Measurements from ENCODE around the gene EXOC3. TPM values are rescaled to one million over a fixed set of nuclear protein-coding genes. Genes with fewer than 3 reads are reported as not detected.

Gene EXOC3
- total RNA-seq, 2 experiments from 2014 or later: 41.6 to 44.4 TPM

DNA sequence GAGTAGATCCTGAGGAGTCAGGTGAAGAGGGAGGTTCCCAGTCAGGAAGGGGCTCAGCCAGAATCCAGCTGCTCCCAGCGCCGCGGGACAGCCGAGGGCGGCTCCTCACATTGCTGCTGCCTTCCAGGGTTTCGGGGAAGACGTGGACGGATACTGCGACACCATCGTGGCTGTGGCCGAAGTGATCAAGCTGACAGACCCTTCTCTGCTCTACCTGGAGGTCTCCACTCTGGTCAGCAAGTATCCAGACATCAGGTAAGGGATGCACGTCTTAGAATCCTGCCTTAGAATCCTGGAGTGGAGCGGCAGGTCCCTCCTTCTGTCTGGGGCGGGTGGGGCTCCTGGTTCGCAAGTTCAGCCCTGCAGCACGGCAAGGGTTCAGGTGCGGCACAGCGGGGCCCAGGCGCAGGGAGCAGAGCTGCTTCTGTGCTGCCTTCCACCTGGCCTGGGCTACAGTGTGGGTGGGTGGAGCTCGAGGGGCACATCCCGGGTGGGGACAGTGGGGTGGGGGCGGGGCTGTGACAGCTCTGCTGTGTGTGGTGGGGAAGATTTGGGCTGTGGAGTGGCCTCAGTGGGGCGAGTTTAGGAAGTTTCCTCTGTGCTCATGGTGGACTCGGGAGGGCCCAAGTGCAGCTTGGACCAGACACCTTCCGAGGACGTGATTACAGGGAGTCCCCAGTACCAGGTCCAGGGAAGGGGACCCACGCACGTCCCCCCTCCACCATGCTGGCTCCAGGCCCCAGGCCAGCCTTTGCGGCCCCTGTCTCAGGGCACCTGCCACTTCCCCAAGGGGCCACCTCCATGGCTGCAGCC lies 22.8 kb downstream of the EXOC3 start:
- POLR2A ChIA-PET: no interaction called here

DNA sequence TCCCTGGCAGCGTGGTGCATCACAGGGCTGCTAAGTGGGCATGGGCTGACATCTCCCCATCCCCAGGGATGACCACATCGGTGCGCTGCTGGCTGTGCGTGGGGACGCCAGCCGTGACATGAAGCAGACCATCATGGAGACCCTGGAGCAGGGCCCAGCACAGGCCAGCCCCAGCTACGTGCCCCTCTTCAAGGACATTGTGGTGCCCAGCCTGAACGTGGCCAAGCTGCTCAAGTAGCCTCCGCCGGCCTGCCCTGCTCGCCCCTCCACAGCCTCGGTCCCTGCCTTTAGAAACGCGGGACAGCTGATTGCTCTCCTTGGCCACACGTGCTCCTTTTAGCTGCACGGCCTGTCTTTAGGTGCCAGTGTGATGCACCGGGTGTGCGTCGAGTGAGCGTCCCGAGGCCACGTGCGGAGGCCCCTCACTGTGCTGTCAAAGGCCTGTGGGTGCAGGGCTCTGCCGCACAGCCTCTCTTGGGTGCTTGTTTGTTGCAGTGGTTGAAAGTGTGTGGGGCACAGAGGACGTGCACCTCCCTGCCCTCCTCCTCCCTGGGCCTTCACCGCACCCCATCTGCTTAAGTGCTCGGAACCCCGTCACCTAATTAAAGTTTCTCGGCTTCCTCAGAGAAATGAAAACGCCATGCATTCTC lies 23.8 kb downstream of the EXOC3 start:
- CTCF ChIA-PET: interaction anchor here (1.3 kb wide), 1 partner anchor 21 kb away, joined by 3 read pairs; no protein-coding TSS in a partner anchor
- POLR2A ChIA-PET: no interaction called here

More for the DNA sequence above, 22.8 kb downstream of the EXOC3 start:
- CTCF ChIA-PET: interaction anchor here (1.3 kb wide), 1 partner anchor 20 kb away, joined by 3 read pairs; no protein-coding TSS in a partner anchor

DNA sequence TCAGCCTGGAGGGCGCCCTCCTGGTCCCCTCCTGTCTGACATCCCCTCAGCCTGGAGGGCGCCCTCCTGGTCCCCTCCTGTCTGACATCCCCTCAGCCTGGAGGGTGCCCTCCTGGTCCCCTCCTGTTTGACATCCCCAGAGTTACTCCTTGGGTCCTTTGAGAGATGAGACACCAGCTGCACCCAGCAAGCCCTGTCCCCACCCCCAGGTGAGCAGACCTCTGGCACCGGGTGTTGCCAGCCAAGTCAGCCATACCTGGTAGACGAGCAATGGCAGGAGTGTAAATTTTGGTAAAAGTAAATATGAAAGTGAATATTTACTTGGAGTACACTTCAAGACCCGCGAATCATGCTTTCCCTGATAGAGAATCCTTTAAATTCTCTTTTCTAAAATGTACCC lies 25.4 kb downstream of the EXOC3 start:
- CTCF ChIA-PET: no interaction called here
- POLR2A ChIA-PET: no interaction called here

DNA sequence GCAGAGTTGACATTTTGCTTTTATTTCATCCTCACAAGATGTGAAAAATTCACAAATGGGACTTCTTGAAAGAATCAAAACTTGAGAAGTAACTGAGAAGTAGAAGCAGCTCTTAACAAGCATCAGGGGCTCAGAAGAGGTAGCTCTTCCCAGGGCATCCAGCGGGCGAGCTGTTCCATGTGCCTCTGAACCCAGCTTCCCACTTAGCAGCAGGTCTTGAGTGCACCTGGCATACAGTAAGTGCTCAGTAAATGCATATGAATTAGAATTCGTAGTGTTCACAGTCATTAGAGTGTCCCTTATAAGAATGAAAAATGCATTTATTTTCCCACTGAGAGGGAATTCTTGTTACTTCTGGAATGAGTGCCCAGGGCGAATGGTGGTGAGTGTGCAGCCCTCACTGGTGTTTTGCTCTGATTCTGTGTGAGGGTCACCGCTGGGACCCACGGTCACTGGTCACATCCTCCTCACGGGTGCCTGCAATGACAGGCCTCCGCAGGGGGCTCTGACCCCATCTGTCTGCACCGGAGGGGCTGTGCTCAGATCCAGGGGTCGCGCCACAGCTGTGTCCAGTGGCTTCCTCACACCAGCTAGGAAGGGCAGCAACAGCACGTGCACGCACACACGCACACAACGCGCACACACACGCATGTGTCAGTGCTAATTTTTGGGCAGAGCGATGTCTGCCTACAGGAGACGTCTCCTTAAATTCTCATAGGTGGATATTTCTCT lies 26.9 kb downstream of the EXOC3 start:
- CTCF ChIA-PET: interaction anchor here (1.2 kb wide), 1 partner anchor 24 kb away, joined by 3 read pairs; no protein-coding TSS in a partner anchor
- POLR2A ChIA-PET: no interaction called here

DNA sequence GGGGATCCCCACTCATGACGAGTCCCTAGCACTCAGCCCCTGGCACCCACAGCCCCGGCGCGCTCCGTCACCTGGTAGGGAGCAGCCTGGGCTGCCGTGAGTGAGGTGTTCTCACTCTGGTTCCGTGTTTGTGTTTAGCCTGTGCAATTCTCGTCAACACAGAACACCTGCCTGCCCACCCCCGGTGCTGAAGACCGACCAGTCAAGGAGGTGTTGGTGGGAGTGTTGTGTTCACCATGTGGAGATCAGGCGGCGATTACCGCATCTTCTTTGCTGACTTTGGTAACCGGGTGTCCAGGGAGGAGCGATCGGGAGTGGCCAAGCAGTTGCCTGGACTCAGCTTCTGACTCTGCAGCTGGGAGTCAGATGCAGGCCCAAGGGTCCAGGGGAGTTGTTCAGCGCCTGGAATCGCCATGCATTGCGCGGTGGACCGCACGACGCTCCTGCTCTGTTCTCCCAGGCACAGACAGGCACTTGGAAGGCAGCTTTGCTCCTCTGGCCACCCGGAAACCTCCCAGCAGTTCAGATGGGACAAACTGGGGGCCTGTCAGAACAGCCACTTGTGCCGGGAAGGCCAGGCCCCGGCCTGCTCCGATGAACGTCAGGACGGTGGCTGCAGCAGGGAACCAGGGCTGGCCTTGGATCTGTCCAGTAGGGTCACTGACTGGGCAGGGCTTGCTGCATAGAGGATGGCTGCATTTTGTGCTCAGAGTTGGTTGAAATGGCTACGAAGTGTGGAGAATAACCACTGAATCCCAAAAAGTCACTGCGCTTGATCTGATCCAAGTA lies 28.2 kb downstream of the EXOC3 start:
- ChIA-PET CTCF (interaction anchor here (1.2 to 1.6 kb wide), 2 partner anchors 24 to 25 kb away, joined by 3 to 7 read pairs; no protein-coding TSS in a partner anchor), POLR2A (interaction anchor here (0.8 to 1.4 kb wide), 4 partner anchors 14 to 252 kb away, joined by 3 to 6 read pairs (median 4); no protein-coding TSS in a partner anchor)

DNA sequence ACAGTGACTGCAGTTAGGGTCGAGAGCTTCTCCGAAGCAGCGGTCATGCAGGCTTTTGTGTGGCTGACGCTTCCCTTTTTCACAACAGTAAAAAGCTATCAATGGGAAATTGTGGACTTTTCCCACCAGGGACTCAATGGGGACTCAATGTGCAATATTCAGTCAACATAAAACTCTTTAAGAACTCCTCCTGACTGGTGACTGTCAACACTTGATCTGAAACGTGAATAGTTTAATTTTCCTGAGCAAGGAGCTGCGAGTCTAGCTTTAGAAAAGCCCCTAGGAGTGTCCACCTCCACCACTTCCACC lies 28.7 kb downstream of the EXOC3 start:
- POLR2A ChIA-PET: interaction anchor here (0.8 to 1.4 kb wide), 4 partner anchors 13 to 253 kb away, joined by 3 to 6 read pairs (median 4); no protein-coding TSS in a partner anchor
- CTCF ChIA-PET: interaction anchor here (1.6 kb wide), 1 partner anchor 25 kb away, joined by 7 read pairs; no protein-coding TSS in a partner anchor

DNA sequence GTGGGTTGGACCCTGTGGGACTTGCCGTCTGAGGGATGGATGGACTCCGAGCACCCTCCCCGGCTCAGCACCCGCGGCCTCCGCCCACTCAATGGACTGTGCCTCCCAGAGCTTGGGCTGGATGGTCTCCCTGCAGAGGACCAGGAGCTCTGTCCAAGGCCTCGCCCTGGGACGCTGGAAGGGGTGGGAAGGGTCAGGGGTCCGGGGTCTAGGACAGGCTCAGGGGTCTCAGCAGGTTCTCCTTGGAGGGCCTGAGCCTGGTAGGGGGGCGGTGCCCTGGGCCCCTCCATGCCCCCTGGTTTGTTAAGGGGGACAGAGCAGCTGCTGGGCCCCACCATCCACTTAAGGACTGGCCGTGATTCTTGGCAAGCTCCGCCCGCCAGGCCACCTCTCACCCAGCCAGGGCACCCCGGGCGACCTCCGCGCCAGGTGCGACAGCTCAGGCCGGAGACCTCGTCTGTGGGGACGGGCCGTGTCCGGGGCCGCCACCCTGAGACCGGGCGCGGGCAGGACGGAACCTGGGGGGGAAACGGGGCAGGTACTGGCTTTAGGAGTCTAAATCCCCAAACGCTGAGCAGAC lies 29.2 kb downstream of the EXOC3 start:
- POLR2A ChIA-PET: interaction anchor here (0.5 to 1.4 kb wide), 5 partner anchors 13 to 1162 kb away, joined by 3 to 6 read pairs (median 4); no protein-coding TSS in a partner anchor
- CTCF ChIA-PET: interaction anchor here (1.6 kb wide), 1 partner anchor 25 kb away, joined by 7 read pairs; no protein-coding TSS in a partner anchor

DNA sequence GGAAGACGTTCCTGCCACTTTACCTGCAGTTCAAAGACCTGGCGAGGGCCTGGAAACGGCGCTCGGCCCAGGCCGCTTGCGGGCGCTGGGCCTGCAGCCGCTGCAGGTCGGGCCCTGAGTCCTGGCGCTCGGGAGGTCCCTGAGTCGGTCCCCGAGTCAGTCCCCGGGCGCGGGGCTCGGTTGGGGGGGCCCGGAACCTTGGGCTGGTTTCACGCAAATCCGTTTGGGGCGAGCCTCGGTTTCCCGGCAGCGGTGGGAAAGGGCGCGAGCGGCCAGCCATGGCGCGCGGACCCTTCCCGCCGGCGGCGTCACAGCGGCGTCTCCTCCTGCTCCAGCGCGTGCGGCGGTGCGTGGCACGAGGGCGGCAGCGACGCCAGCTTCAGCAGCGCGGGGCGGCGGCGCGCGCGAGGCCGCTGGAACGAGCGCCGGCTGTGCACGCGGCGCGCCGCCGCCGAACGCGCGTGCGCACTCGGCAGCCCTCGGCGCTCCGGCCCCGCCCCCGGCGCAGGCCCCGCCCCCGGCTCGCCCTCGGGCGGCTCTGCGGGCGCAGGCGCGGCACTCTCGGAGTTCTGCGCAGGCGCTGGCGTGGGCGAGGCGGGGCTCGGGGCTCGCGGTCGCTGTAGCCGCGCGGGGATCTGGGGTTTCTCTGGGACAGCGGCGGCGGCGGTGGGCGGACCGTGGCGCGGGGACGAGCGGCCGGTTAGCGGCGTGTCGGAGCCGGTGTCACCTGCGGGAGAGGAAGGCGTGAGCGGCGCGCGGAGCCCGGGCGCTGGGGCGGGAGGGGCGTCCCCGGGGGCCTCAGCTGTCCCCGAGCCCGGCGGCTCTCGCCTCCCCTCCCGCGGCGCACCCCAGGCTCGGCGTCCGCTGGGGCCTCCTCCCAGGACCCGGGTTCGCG lies 29.9 kb downstream of the EXOC3 start:
- ChIA-PET CTCF (interaction anchor here (0.9 to 1.6 kb wide), 2 partner anchors 26 kb away, joined by 4 to 7 read pairs; no protein-coding TSS in a partner anchor), POLR2A (interaction anchor here (0.5 to 1.4 kb wide), 4 partner anchors 26 to 1162 kb away, joined by 3 to 6 read pairs (median 4); partner anchors contain the start of gene AHRR)

DNA sequence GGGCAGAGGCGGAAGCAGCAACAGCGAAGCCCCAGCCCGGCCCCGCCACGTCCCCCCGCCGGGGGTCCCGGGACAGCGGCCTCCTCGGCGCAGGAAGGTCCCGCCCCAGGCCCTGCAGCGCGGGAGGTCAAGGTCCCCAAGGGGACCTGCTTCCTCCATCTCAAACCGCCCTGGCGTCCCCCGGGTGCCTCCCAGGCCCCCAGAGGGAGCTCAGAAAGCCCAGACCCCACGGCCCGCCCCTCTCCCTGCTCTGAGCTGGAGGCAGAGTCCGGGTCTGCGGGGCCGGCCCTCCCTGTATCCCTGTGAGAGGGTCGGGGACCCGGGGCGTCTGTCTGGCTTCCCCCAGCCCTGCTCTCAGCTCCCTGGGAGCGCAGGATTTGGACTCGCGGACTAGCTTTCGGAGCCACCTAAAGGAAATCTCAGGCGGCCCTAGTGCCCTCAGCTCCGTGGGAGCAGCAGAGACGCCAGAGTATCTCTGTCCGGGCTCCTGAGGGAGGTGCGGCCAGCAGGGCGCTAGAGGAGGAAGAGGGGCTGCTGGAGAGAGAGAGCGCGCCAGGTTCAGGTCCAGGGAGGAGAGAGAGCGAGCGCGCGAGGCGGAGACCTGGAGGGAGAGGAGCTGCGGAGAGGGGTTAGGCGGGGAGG lies 30.7 kb downstream of the EXOC3 start:
- CTCF ChIA-PET: interaction anchor here (0.9 kb wide), 1 partner anchor 27 kb away, joined by 4 read pairs; no protein-coding TSS in a partner anchor
- POLR2A ChIA-PET: interaction anchor here (1.4 kb wide), 1 partner anchor 152 kb away, joined by 6 read pairs; the partner anchor contains the start of gene AHRR

DNA sequence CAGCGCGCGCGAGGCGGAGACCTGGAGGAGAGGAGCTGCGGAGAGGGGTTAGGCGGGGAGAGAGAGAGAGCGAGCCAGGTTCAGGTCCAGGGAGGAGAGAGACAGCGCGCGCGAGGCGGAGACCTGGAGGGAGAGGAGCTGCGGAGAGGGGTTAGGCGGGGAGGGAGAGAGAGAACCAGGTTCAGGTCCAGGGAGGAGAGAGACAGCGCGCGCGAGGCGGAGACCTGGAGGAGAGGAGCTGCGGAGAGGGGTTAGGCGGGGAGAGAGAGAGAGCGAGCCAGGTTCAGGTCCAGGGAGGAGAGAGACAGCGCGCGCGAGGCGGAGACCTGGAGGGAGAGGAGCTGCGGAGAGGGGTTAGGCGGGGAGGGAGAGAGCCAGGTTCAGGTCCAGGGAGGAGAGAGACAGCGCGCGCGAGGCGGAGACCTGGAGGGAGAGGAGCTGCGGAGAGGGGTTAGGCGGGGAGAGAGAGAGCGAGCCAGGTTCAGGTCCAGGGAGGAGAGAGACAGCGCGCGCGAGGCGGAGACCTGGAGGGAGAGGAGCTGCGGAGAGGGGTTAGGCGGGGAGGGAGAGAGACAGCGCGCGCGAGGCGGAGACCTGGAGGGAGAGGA lies 31.4 kb downstream of the EXOC3 start:
- CTCF ChIA-PET: interaction anchor here (0.9 kb wide), 1 partner anchor 28 kb away, joined by 4 read pairs; no protein-coding TSS in a partner anchor
- POLR2A ChIA-PET: interaction anchor here (1.4 kb wide), 1 partner anchor 153 kb away, joined by 6 read pairs; the partner anchor contains the start of gene AHRR

DNA sequence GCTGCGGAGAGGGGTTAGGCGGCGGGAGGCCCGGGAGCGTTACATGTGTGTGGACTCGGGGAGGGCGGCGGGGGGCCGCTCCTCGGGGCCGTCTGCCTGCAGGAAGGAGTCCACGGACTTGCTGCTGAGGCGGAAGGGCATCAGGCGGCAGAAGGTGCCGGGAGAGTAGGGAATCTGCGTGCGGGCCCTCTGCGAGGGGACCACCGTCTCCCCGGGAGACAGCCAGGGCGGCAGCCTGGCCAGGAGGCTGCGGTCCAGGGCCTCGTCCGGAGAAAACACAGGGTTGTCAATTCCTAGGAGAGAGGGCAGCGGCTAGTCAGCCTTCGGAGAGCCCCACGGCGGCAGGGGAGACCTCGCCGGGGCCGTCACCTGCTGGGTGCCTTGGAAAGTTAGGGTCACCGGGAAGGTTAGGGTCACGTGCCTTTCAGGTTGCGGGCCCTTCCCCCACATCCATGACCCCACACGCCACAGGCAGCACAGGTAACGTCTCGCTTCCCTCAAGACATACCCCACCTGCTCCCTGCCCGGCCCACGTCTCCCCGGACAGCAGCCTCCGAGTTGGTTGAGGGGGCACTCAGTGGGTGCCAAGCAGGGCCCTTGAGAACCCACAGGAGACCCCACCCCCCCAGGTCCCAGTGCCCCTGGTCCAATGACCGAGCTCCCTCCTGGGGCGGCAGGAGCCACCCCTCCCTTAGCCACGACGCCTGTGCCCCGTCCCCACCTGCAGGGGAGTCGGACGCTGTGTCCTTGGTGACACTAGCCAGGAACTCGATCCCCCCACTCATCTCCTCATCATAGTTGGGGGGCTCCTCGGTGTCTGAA lies 32.1 kb downstream of the EXOC3 start:
- CTCF ChIA-PET: no interaction called here
- POLR2A ChIA-PET: no interaction called here

DNA sequence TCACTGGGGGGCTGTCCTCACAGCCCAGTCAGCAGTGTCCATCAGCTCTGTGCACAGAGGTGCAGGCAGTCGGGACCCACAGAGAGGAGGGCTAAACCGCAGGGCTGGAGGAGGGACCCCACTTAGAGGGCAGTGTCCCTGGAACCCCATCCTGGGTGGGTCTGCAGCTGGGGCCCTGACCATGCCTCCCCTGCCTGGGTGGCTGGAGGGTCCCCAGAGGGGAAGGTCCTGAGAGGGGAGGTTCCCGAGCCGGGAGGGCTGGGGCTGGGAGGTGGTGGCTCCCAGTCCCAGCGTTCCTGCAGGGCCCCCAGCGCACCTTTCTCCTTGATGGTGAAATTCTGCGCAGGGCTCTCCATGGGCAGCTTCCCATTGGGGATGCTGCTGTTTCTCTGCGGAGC lies 32.7 kb downstream of the EXOC3 start:
- CTCF ChIA-PET: no interaction called here

DNA sequence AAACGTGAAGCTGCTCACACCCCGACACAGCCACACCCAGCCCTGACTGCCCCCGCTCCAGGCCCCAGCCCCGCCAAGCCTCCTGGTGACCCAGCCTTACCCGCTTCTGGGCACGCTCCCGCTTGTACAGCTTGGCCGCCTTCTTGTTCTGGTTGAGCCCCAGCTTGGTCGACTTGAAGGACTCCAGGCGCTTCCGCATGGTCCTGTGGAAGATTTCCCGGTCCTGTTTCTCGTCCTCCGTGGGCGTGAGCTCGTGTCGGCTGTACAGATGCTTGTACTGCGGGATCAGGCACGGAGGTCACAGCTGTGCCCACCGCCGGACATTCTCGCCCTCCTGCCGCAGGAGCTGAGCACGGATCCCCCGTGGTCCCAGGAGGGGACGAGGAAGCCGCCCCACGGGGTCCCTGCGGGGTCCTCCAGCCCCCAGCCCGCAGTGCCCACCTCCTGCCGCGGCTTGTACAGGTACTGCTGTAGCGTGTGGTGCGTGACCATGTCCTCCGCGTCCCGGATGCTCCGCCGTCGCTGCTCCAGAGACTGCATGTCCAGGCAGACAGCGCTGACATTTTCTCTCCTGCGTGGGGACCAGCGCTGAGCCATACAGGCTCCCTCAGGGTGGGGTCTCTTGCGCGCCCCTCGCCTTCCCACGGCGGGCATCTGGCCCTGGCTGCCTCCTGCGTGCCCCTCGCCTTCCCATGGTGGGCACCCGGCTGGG lies 33.3 kb downstream of the EXOC3 start:
- POLR2A ChIA-PET: no interaction called here

More for the DNA sequence above, 32.7 kb downstream of the EXOC3 start:
- POLR2A ChIA-PET: no interaction called here

DNA sequence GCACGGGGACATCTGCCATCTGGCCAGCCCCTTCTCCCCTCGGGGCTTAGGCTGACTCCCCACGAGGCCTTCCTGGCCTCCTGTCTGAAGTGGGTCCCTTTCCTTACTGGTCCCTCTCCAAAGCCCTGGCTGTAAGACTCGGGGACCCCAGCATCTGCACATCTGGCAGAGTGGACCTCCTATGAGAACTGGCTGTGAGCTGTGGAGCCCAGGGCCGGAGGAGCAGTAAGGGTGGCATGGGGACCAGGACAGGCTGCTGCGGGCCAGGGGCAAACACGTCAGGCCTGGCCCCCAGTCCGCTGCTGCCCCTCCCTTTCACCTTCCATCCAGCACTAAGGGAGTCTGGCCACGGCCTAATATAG lies 33.8 kb downstream of the EXOC3 start:
- CTCF ChIA-PET: no interaction called here
- POLR2A ChIA-PET: no interaction called here

More for the DNA sequence above, 33.3 kb downstream of the EXOC3 start:
- CTCF ChIA-PET: no interaction called here

DNA sequence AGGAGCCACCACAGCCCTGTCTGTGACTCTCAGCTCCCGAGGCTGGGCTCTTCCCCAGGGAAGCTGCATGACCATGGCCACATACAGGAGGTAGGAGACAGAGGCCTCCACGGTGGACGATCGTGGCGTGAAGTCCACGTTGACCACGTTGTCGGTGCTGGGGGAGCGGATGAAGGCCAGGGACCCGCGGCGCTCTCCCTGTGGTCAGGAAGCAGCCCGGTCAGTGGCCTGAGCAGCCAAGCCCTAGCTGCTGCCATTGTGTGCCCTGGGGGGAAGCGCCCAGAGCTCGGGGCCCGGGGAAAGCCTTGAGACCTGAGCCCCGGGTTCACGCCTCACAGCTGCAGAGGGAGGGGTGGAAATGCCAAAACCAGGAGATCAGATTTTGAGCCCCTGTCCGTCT lies 34.3 kb downstream of the EXOC3 start:
- ChIA-PET CTCF (no interaction called here), POLR2A (no interaction called here)
